HEK293 (cell line): Measurements from ENCODE around the gene DPY30.

Experiments
- ZNF274 ChIP-seq, 2 experiments: fragments of 200-500 bp in 1 of 2; fragments of 450-650 bp in 1 of 2; sonication (Bioruptor generic) in 1 of 2; formaldehyde crosslinking in 1 of 2; IDR thresholded peaks; 2 replicates each; pipeline versions ENCODE4 v1.5.1 to v1.6.1; 2014 to 2016; ENCODE audit warnings: borderline replicate concordance in 1 of 2, inconsistent platforms in 1 of 2, low read length in 1 of 2, missing biosample characterization in 1 of 2, missing genetic modification characterization in 1 of 2
- ZNF280D ChIP-seq: fragments of 450-650 bp; formaldehyde crosslinking; IDR thresholded peaks from 2 replicates; pipeline ENCODE4 v1.5.1; 2016; ENCODE audit warnings: missing biosample characterization, missing genetic modification characterization
- ZNF501 ChIP-seq: fragments of 450-650 bp; formaldehyde crosslinking; IDR thresholded peaks from 2 replicates; pipeline ENCODE4 v1.5.1; 2016; ENCODE audit warnings: missing biosample characterization, missing genetic modification characterization
- ZNF555 ChIP-seq: fragments of 450-650 bp; formaldehyde crosslinking; conservative IDR thresholded peaks from 2 replicates; pipeline ENCODE4 v1.5.1; 2017; ENCODE audit warnings: missing biosample characterization, mild to moderate bottlenecking, missing genetic modification characterization, inconsistent platforms

DNA sequence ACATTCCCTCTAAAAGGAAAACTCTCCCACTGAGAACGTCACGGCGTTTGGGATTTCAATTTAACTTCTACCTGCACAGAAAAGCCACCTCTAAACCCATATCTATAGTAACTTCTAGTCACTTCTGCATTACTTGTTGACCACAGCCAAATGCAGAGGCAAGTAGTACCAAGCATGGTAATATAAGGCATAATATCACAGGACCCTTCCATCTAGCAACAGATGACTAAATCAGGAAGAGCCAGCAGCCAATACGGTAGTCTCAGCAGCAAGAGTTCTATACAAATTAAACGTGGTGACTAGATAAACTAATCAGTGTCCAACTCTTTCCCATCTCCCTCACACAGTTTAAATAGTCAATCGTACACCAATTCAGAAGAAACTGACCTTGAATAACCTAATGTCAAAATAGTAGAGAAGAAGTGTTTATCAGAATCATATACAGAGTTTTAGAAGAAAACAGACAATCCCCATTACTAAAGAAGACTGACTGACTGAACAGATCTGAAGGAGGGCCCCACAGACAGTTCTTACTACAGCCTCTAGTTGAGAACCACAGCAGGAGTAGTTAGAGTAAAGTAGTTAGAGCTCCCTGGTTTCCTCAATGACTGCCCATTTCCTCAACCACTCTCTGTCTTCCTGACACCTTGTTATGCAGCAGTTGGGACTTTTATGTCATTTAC lies 58.8 kb downstream of the DPY30 start:
- TF ChIP-seq ZNF555 (no peak), ZNF280D (no peak), ZNF501 (tag by site-specific recombination) (no peak), ZNF274 (IDR thresholded peaks at IDR 0.05; ENCODE audit: low read length) (no peak), ZNF274 (tag by site-specific recombination; IDR thresholded peaks at IDR 0.05; ENCODE audit: borderline replicate concordance) (no peak)
